HPDE6-E6E7 (cell line): Measurements from ENCODE around the gene C16orf74.
A peak's percentile ranks its signal among the peaks of the same experiment; 100 is the strongest.

Experiments used
- DNase-seq: peaks from one replicate; pipeline ENCODE4 v3.0.0; 2011; ENCODE audit warnings: missing footprints; ENCODE audit errors: extremely low spot score

C16orf74 gene

GRCh38 chr16:85696781-85697180, 54.1 kb downstream of the C16orf74 start:
- DNase-seq = no peak

GRCh38 chr16:85695196-85696128, 55.4 kb downstream of the C16orf74 start:
- DNase-seq = no peak

- no peak for DNase-seq
These were observed 60.3 kb downstream of the C16orf74 start for GRCh38 chr16:85690469-85691064.

- no peak for DNase-seq
These were observed 61.0 kb downstream of the C16orf74 start for GRCh38 chr16:85689950-85690320.

GRCh38 chr16:85689285-85689949, 61.5 kb downstream of the C16orf74 start:
- DNase-seq = no peak

GRCh38 chr16:85688586-85689284, 62.2 kb downstream of the C16orf74 start, which contains the start of gene GINS2:
Gene GINS2 (minus strand): TSS chr16:85688954. CDS start chr16:85688898, 56 bp downstream.
- DNase-seq = peak; percentile 99

GRCh38 chr16:85687651-85688471, 63.0 kb downstream of the C16orf74 start:
- DNase-seq = no peak

- DNase-seq = no peak
These were observed 63.8 kb downstream of the C16orf74 start for GRCh38 chr16:85686912-85687591.

- DNase-seq = no peak
These were observed 65.6 kb downstream of the C16orf74 start for GRCh38 chr16:85685251-85685650.

- DNase-seq = no peak
These were observed 67.5 kb downstream of the C16orf74 start for GRCh38 chr16:85683363-85683762.

GRCh38 chr16:85682516-85682915, 68.4 kb downstream of the C16orf74 start:
- no peak for DNase-seq

- no peak for DNase-seq
These were observed 69.6 kb downstream of the C16orf74 start for GRCh38 chr16:85681255-85681654.

GRCh38 chr16:85680352-85680944, 70.4 kb downstream of the C16orf74 start:
- no peak for DNase-seq

- no peak for DNase-seq
These were observed 71.0 kb downstream of the C16orf74 start for GRCh38 chr16:85679870-85680269.

- DNase-seq = no peak
These were observed 72.1 kb downstream of the C16orf74 start for GRCh38 chr16:85678821-85679220.

GRCh38 chr16:85678016-85678415, 72.9 kb downstream of the C16orf74 start:
- DNase-seq = no peak

GRCh38 chr16:85677383-85677967, 73.4 kb downstream of the C16orf74 start:
- DNase-seq = no peak

- no peak for DNase-seq
These were observed 74.4 kb downstream of the C16orf74 start for GRCh38 chr16:85676466-85676865.

GRCh38 chr16:85675251-85675874, 75.5 kb downstream of the C16orf74 start:
- DNase-seq = peak; percentile 44
